Hematopoietic multipotent progenitor cell treated with erythropoietin and hydrocortisone succinate and interleukin-3 and kit ligand, for 4 days (in vitro differentiated cells): ENCODE results near the gene GAPDHS.

ENCODE experiments used
- DNase-seq: peaks from one replicate; pipeline ENCODE4 v3.0.0-alpha.2; 2015

GAPDHS gene

GRCh38 chr19:35540356-35540927, 7.2 kb downstream of the GAPDHS start:
- no peak for DNase-seq

DNA sequence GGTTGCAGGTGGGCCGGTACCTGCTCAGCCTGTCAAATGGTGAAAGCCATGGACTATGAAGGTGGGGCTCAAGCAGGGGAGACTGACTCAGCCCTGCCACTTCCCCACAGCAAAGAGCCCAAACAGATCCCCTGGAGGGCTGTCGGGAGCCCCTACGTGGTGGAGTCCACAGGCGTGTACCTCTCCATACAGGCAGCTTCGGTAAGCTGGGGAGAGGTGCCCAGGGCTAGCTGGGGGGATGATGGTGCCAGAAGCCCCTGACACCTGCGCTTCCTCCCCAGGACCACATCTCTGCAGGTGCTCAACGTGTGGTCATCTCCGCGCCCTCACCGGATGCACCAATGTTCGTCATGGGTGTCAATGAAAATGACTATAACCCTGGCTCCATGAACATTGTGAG, 9.0 kb downstream of the GAPDHS start:
- no peak for DNase-seq

- DNase-seq, result no peak
These were observed 10.2 kb downstream of the GAPDHS start for GRCh38 chr19:35543280-35544109.

DNA sequence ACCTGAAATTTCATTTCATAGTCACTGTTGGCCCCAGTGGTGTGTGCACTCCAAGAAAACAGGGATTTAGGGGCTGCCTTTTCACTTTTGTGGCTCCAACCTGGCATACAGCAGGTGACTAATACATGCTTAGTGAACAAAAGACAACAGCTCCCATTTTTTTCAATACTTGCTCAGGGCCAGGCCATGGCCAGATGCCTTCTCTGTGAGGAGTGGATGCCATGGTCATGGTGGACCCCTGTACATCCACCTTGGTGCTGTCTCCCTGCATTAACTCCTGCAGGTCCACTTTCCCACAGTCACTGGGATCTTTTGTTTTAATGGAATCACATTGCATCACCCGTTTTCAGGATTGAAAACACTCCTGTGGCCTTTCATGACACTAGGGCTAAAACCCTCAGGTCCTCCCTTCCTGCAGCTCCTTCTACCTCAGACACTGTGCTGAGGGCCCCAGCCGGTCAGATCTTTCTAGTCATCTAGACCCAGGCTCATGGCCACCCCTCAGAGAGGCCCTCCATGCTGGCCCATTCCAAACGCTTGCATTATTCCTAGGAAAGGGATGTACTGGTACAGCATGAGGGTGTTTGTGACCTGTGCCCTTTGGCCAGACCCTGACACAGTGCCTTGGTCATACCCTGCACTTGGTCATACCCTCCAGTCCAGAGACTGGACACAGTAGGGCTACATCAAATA, 11.0 kb downstream of the GAPDHS start:
- DNase-seq, result no peak

DNA sequence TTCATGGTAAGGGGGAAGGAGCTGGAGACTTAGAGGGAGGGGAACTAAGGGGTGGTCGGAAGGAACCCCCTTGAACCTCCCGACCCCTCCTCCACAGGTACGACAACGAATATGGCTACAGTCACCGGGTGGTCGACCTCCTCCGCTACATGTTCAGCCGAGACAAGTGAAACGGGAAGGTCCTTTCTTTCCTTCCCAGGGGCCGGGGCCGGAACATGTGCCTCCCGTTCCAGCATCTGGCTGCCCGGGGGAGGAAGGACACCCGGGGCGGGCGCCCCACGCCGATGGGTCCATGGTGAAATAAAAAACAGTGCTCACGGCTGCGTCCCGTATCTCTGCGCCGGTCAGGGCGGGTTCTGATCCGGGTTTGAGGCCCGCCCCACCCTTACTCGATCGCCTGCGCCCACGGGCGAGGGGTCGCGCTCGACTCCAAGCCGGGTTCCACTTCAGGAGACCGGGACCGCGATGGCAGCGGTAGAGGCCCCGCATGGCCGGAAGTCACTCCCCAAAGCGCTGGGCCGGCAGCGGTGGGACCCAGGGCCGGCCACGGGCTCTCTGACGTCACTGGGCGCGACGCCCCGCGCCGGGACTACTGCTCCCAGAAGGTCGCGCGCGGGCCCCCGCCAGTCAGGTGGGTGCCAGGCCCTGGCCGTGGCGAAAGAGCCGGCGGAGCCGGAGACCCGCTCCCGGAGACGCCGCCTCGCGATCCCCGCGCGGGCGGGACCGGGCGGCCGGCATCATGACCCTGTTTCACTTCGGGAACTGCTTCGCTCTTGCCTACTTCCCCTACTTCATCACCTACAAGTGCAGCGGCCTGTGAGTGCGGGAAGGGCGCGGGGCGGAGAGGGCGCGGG, 12.0 kb downstream of the GAPDHS start, which contains the start of gene TMEM147:
TMEM147 (plus strand) TSS at position 626 of the 854 bp plus-strand sequence; CDS start at position 740, 114 bp downstream.
- DNase-seq, result peak; percentile 96

GRCh38 chr19:35545855-35546381, 12.7 kb downstream of the GAPDHS start:
- peak; percentile 64 for DNase-seq

- no peak for DNase-seq
These were observed 13.3 kb downstream of the GAPDHS start for GRCh38 chr19:35546532-35546931.

GRCh38 chr19:35549174-35549788, 16.0 kb downstream of the GAPDHS start:
- DNase-seq, result peak; percentile 91

DNA sequence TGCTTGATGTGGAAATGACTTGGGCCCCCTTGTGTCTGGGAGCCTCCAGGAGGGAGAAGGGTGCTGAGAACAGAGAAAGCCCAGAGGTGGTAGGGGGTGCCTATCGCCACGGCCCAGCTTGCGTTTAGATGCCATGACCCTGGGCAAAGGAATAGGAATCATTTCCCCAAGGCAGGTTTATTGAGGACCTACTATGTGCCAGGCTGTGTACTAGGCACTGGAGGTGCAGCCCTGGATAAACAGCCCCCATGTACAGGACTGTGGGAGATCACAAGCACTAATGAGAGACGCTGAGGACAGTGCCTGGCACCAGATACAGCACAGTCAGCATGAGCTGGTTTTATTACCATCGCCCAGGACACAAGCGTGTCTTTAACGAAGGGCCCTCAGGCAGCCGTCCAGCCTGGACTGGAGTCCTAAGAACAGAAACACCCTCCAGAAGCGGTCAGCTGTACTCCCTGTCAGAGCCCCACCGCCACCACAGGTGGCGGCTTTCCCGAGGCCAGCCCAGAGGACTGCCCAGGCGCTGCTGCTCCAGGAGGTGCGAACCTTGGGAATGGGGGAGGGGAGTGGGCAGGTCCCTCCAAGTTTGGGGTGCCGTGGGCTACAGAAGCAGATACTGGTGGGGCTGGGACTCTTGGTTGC, 16.7 kb downstream of the GAPDHS start:
- DNase-seq, result no peak

- DNase-seq, result no peak
These were observed 18.0 kb downstream of the GAPDHS start for GRCh38 chr19:35551091-35551810.

GRCh38 chr19:35552534-35553384, 19.5 kb downstream of the GAPDHS start:
- no peak for DNase-seq

DNA sequence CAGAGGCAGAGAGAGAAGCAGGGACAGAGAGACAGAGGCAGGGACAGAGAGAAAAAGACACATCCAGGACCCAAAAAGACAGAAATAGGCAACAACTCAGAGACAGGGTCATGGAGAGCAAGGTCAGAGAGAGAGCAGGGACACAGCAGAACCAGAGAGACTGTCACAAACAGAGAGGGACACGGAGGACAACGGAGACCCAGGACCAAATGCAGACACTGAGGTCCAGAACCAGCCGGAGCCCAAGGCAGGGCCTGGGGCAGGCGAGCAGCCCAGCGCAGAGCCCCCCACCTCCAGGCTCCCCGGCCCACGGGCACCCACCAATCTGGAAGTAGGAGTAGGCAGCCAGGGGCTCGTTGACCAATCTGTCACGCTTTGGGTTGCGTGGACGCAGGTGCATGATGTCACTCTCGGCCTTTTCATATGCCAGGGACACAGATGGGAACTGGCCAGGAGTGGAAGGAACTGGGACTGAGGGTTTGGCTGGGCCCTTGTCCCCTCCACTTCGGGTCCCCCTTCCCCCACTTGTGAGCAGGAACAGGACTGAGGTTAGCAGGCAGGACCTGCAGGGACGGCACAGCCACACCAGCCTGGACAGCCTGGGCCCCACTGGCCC, 20.2 kb downstream of the GAPDHS start:
- DNase-seq, result no peak

GRCh38 chr19:35554076-35554475, 20.8 kb downstream of the GAPDHS start:
- DNase-seq, result no peak

DNA sequence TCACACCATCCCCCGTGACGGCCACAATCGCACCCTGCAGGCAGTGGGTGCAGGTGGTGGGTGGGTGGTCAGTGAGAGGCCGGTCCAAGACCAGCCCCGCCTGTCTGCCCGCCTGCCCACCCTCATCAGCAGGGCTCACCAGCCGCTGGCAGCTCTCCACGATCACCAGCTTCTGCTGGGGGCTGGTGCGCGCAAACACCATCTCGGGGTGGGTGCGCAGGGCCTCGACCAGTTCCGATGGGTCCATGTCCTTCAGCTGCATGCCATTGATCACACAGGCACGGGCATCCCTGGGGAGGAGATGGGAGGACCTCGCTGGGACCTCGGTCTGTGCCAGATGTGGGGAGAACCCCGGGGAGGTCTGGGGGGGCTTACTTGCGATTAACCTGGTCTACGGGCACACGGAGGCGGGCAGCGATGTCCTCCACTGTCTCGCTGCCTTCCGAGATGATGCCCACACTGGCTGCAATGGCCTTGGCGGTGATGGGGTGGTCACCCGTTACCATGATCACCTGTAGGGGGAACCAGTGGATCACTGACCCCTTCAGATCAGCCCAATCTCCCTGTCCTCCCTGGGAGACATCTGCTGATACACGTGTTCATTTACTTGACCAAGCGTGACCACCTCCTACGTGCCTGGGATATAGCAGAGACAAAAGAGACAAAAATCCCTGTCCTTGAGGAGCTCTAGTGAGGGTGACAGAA, 22.2 kb downstream of the GAPDHS start:
- peak; percentile 52 for DNase-seq

- no peak for DNase-seq
These were observed 22.9 kb downstream of the GAPDHS start for GRCh38 chr19:35556025-35556590.

DNA sequence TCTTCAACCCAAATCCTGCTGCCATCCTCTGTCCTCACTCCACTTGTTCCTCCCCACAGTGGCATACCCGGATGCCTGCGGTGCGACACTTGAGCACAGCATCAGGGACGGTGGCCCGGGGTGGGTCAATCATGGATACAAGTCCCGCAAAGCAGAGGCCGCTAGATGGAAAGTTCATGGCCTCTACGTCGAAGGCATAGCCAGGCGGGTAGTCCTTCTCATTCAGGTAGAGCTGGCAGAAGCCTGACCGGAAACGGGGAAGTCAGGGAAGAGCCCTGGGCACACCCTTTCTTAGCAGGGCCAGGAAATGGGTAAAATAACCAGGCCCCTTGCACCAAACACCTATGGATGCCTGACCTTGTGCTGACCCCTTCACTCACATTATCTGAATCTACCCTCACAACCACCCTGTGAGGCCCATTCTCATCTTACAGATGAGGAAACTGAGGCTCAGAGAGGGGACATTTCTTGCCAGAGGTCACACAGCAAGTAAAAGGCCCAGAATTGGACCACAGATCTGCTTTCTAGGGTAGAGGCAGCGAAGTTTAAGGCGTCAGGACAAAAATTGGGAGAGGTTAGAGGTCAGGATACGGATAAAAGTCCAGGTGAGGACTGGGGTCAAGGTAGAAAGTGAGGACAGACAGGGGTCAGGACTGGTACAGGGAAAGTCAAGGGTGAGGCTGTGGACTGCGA, 23.7 kb downstream of the GAPDHS start:
- no peak for DNase-seq

DNA sequence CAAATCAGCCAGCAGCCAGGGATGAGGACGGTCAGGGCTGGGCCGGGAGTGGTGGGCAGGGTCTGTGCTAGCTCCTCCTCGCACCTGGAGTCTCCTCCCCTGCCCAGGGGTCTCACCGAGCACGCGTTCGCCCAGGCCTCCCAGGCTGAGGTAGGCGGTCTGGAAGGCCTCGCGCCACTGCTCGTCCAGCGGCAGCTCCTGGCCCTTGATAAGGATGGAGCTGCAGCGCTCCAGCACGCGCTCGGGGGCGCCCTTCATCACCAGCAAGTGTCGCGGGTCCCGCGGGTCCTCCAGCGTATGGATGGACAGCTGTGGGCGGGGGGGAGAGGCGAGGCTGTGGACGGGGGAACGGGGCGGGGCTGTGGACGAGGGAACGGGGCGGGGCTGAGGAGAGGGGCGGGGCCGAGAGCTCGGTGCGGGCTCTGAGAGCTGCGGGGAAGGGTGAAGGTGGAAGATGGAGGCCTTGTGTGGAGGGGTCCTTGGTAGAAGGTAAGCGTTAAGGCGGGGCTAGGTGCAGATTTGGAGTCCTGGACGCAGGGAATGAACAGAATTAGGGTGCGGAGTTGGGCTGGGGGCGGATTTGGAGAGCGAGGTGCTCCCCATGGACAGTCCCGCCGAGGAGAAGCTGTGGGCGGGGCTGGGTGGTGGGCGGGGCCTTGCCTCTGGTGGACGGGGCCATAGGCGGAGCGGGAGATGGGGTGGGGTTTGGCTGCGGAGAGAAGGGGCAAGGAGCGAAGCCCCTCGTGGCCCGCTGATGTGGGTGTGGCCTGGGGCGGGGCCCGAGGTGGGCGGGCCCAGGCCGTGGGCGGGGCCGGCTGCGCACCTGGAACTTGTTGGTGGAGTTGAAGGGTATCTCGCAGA, 24.5 kb downstream of the GAPDHS start:
- DNase-seq, result peak; percentile 80
